Measurements from ENCODE around the gene COL2A1.

GRCh38 chr12:48041591-48042423, 37.5 kb upstream of the COL2A1 start:
- TF ChIP-seq ZNF266 (tag by site-specific recombination; IDR thresholded peaks at IDR 0.05; ENCODE audit: low read depth) (no peak), ZNF302 (tag by site-specific recombination; IDR thresholded peaks at IDR 0.05; ENCODE audit: low read depth) (no peak), ZNF433 (tag by site-specific recombination; IDR thresholded peaks at IDR 0.05; ENCODE audit: low read depth) (no peak), ZNF768 (tag by site-specific recombination; IDR thresholded peaks at IDR 0.05) (no peak), MEIS1 (CRISPR knock-in tag; IDR thresholded peaks at IDR 0.05; ENCODE audit: borderline replicate concordance) (no peak), ZNF747 (tag by site-specific recombination; IDR thresholded peaks at IDR 0.05) (no peak), KLF17 (tag by site-specific recombination; IDR thresholded peaks at IDR 0.05) (no peak)
- TF ChIP-seq, protein P1, sequence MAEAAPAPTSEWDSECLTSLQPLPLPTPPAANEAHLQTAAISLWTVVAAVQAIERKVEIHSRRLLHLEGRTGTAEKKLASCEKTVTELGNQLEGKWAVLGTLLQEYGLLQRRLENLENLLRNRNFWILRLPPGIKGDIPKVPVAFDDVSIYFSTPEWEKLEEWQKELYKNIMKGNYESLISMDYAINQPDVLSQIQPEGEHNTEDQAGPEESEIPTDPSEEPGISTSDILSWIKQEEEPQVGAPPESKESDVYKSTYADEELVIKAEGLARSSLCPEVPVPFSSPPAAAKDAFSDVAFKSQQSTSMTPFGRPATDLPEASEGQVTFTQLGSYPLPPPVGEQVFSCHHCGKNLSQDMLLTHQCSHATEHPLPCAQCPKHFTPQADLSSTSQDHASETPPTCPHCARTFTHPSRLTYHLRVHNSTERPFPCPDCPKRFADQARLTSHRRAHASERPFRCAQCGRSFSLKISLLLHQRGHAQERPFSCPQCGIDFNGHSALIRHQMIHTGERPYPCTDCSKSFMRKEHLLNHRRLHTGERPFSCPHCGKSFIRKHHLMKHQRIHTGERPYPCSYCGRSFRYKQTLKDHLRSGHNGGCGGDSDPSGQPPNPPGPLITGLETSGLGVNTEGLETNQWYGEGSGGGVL (tag by site-specific recombination; IDR thresholded peaks at IDR 0.05): no peak
- TF ChIP-seq, protein P2, sequence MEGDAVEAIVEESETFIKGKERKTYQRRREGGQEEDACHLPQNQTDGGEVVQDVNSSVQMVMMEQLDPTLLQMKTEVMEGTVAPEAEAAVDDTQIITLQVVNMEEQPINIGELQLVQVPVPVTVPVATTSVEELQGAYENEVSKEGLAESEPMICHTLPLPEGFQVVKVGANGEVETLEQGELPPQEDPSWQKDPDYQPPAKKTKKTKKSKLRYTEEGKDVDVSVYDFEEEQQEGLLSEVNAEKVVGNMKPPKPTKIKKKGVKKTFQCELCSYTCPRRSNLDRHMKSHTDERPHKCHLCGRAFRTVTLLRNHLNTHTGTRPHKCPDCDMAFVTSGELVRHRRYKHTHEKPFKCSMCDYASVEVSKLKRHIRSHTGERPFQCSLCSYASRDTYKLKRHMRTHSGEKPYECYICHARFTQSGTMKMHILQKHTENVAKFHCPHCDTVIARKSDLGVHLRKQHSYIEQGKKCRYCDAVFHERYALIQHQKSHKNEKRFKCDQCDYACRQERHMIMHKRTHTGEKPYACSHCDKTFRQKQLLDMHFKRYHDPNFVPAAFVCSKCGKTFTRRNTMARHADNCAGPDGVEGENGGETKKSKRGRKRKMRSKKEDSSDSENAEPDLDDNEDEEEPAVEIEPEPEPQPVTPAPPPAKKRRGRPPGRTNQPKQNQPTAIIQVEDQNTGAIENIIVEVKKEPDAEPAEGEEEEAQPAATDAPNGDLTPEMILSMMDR (tag by site-specific recombination; IDR thresholded peaks at IDR 0.05): no peak

Measured in HEK293 (cell line).